Measurements from ENCODE around the gene C17orf114.

C17orf114 gene

DNA sequence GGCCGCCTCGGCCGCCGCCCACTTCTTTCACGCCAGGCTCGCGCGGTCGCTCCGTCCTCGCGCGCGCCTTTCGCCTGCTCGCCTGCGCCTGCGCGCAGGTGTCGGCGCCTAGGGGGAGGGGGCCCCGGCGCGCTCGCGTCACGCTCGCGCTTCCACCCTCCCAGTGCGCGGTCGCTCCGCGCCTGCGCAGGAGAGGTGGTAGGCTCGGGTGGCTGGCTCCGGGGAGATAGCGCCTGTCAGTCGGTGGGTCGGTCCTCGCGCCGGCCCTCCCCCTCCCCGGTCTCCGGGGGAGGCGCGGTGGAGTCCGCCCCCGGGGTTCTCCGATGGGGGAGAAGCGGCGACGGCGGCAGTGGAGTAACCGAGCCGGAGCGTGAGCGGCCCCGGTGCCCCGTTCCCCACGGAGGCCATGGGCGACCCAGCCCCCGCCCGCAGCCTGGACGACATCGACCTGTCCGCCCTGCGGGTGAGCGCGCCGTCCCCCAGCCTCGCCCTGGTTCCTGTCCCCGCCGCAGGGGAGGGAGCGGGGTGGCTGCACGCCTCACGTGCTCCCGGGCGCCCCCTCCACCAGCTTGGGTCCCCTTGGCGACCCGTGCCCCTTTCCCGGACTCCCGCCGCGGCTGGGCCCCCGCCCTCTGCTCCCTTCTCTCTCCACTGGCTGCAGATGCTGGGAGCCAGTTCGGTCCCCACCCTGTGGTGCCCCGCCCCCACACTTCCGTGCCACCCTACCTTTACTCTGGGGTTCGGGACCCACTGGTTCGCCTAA lies 31.2 kb upstream of the C17orf114 start, which contains the start of gene MINK1 (continued):
- TF ChIP-seq, protein P1, sequence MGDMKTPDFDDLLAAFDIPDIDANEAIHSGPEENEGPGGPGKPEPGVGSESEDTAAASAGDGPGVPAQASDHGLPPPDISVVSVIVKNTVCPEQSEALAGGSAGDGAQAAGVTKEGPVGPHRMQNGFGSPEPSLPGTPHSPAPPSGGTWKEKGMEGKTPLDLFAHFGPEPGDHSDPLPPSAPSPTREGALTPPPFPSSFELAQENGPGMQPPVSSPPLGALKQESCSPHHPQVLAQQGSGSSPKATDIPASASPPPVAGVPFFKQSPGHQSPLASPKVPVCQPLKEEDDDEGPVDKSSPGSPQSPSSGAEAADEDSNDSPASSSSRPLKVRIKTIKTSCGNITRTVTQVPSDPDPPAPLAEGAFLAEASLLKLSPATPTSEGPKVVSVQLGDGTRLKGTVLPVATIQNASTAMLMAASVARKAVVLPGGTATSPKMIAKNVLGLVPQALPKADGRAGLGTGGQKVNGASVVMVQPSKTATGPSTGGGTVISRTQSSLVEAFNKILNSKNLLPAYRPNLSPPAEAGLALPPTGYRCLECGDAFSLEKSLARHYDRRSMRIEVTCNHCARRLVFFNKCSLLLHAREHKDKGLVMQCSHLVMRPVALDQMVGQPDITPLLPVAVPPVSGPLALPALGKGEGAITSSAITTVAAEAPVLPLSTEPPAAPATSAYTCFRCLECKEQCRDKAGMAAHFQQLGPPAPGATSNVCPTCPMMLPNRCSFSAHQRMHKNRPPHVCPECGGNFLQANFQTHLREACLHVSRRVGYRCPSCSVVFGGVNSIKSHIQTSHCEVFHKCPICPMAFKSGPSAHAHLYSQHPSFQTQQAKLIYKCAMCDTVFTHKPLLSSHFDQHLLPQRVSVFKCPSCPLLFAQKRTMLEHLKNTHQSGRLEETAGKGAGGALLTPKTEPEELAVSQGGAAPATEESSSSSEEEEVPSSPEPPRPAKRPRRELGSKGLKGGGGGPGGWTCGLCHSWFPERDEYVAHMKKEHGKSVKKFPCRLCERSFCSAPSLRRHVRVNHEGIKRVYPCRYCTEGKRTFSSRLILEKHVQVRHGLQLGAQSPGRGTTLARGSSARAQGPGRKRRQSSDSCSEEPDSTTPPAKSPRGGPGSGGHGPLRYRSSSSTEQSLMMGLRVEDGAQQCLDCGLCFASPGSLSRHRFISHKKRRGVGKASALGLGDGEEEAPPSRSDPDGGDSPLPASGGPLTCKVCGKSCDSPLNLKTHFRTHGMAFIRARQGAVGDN (CRISPR knock-in tag; IDR thresholded peaks at IDR 0.05): peak; percentile 80
- TF ChIP-seq NCOA1 (CRISPR knock-in tag; IDR thresholded peaks at IDR 0.05) (no peak), SNRNP70 (IDR thresholded peaks at IDR 0.05; ENCODE audit: low read depth, low read length) (no peak), SCMH1 (CRISPR knock-in tag; IDR thresholded peaks at IDR 0.05; ENCODE audit: borderline replicate concordance) (no peak), SOX6 (IDR thresholded peaks at IDR 0.05) (no peak), SOX6 (CRISPR knock-in tag; IDR thresholded peaks at IDR 0.05) (no peak), ZNF292 (CRISPR knock-in tag; IDR thresholded peaks at IDR 0.05; ENCODE audit: borderline replicate concordance, low read depth) (no peak), SNAPC2 (CRISPR knock-in tag; IDR thresholded peaks at IDR 0.05) (0 out of 2 replicates have a peak, but pooled peaks have one; percentile 50), ERF (CRISPR knock-in tag; IDR thresholded peaks at IDR 0.05) (0 out of 2 replicates have a peak, but pooled peaks have one; percentile 23), NFATC3 (CRISPR knock-in tag; IDR thresholded peaks at IDR 0.05) (0 out of 2 replicates have a peak, but pooled peaks have one; percentile 43)
- TF ChIP-seq, protein P2, sequence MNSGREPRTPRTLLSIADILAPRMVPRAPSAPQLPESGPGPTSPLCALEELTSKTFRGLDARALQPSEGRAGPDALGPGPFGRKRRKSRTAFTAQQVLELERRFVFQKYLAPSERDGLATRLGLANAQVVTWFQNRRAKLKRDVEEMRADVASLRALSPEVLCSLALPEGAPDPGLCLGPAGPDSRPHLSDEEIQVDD (CRISPR knock-in tag; IDR thresholded peaks at IDR 0.05; ENCODE audit: borderline replicate concordance): peak; percentile 39; the same call in 1 of the 2 replicates
- TF ChIP-seq, protein P3, sequence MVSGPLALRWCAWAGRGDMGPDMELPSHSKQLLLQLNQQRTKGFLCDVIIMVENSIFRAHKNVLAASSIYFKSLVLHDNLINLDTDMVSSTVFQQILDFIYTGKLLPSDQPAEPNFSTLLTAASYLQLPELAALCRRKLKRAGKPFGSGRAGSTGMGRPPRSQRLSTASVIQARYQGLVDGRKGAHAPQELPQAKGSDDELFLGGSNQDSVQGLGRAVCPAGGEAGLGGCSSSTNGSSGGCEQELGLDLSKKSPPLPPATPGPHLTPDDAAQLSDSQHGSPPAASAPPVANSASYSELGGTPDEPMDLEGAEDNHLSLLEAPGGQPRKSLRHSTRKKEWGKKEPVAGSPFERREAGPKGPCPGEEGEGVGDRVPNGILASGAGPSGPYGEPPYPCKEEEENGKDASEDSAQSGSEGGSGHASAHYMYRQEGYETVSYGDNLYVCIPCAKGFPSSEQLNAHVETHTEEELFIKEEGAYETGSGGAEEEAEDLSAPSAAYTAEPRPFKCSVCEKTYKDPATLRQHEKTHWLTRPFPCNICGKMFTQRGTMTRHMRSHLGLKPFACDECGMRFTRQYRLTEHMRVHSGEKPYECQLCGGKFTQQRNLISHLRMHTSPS (CRISPR knock-in tag; IDR thresholded peaks at IDR 0.05; ENCODE audit: low read depth): peak; percentile 34; the same call in 1 of the 2 replicates
- TF ChIP-seq, protein P4, sequence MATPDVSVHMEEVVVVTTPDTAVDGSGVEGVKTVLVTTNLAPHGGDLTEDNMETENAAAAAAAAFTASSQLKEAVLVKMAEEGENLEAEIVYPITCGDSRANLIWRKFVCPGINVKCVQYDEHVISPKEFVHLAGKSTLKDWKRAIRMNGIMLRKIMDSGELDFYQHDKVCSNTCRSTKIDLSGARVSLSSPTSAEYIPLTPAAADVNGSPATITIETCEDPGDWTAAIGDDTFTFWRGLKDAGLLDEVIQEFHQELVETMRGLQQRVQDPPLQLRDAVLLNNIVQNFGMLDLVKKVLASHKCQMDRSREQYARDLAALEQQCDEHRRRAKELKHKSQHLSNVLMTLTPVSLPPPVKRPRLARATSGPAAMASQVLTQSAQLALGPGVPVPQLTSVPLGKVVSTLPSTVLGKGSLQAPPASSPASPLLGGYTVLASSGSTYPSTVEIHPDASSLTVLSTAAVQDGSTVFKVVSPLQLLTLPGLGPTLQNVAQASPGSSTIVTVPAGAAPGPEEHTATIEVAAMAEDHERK (CRISPR knock-in tag; IDR thresholded peaks at IDR 0.05; ENCODE audit: low read depth): peak; percentile 46; the same call in 1 of the 2 replicates
- TF ChIP-seq, protein P5, sequence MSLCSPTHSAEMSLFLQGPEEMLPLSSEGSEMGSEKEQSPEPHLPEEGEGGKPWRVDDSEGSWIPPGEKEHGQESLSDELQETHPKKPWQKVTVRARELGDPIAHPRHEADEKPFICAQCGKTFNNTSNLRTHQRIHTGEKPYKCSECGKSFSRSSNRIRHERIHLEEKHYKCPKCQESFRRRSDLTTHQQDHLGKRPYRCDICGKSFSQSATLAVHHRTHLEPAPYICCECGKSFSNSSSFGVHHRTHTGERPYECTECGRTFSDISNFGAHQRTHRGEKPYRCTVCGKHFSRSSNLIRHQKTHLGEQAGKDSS (CRISPR knock-in tag; IDR thresholded peaks at IDR 0.05; ENCODE audit: borderline replicate concordance, low read depth): no peak
- TF ChIP-seq, protein P6, sequence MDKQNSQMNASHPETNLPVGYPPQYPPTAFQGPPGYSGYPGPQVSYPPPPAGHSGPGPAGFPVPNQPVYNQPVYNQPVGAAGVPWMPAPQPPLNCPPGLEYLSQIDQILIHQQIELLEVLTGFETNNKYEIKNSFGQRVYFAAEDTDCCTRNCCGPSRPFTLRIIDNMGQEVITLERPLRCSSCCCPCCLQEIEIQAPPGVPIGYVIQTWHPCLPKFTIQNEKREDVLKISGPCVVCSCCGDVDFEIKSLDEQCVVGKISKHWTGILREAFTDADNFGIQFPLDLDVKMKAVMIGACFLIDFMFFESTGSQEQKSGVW (CRISPR knock-in tag; IDR thresholded peaks at IDR 0.05; ENCODE audit: borderline replicate concordance): no peak
- TF ChIP-seq, protein P7, sequence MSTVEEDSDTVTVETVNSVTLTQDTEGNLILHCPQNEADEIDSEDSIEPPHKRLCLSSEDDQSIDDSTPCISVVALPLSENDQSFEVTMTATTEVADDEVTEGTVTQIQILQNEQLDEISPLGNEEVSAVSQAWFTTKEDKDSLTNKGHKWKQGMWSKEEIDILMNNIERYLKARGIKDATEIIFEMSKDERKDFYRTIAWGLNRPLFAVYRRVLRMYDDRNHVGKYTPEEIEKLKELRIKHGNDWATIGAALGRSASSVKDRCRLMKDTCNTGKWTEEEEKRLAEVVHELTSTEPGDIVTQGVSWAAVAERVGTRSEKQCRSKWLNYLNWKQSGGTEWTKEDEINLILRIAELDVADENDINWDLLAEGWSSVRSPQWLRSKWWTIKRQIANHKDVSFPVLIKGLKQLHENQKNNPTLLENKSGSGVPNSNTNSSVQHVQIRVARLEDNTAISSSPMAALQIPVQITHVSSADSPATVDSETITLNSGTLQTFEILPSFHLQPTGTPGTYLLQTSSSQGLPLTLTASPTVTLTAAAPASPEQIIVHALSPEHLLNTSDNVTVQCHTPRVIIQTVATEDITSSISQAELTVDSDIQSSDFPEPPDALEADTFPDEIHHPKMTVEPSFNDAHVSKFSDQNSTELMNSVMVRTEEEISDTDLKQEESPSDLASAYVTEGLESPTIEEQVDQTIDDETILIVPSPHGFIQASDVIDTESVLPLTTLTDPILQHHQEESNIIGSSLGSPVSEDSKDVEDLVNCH (CRISPR knock-in tag; IDR thresholded peaks at IDR 0.05): peak; percentile 29; the same call in 1 of the 2 replicates
